HepG2 (cell line): ENCODE measurements around the gene KRT73.

Experiments
- ATF1 ChIP-seq: IDR thresholded peaks from 2 replicates; pipeline ENCODE4 v1.6.1; 2016; ENCODE audit warnings: mild to moderate bottlenecking, control low read depth
- CEBPB ChIP-seq: IDR thresholded peaks from 2 replicates; pipeline ENCODE4 v1.6.1; 2011; ENCODE audit warnings: low read depth, low read length, improper control_type of control experiment, borderline replicate concordance
- CTCF ChIP-seq: sonication (generic); formaldehyde crosslinking; IDR thresholded peaks from 2 replicates; pipeline ENCODE4 v1.5.0; 2020; ENCODE audit warnings: mild to moderate bottlenecking, missing genetic modification reagents, moderate library complexity
- DMTF1 ChIP-seq: sonication (generic); formaldehyde crosslinking; IDR thresholded peaks from 2 replicates; pipeline ENCODE4 v1.4.0; 2020; ENCODE audit warnings: mild to moderate bottlenecking, missing genetic modification reagents
- EHMT2 ChIP-seq: fragments of 200-600 bp; sonication (generic); IDR thresholded peaks from 2 replicates; pipeline ENCODE4 v1.7.0; 2017; ENCODE audit warnings: antibody characterized with exemption, low read depth, low read length, borderline replicate concordance
- MLX ChIP-seq: IDR thresholded peaks from 2 replicates; pipeline ENCODE4 v1.6.1; 2016
- PBX3 ChIP-seq: sonication (generic); formaldehyde crosslinking; IDR thresholded peaks from 2 replicates; pipeline ENCODE4 v1.8.1; 2023; ENCODE audit warnings: missing genetic modification reagents, inconsistent platforms, borderline replicate concordance
- PHB2 ChIP-seq: fragments of 450-650 bp; IDR thresholded peaks from 2 replicates; pipeline ENCODE4 v1.6.1; 2018; ENCODE audit not compliant: partially characterized antibody
- POLR2A ChIP-seq, 2 experiments: IDR thresholded peaks; 2 replicates each; pipeline ENCODE4 v1.6.1; 2011; ENCODE audit warnings: low read depth in 2 of 2, low read length in 2 of 2, mild to moderate bottlenecking in 1 of 2, moderate library complexity in 1 of 2; ENCODE audit not compliant: insufficient read depth in 1 of 2
- ZNF30 ChIP-seq: sonication (generic); formaldehyde crosslinking; IDR thresholded peaks from 2 replicates; pipeline ENCODE4 v1.5.0; 2020; ENCODE audit warnings: mild to moderate bottlenecking, missing genetic modification reagents
- ZNF790 ChIP-seq: sonication (generic); formaldehyde crosslinking; IDR thresholded peaks from 2 replicates; pipeline ENCODE4 v1.8.0; 2022; ENCODE audit warnings: missing genetic modification reagents, mild to moderate bottlenecking, borderline replicate concordance

- TF ChIP-seq EHMT2 (no peak), MLX (CRISPR knock-in tag) (no peak), POLR2A (IDR thresholded peaks at IDR 0.05; ENCODE audit: insufficient read depth in 1 of 2, low read depth in 2 of 2, low read length in 2 of 2) (no peak), ATF1 (no peak), DMTF1 (CRISPR knock-in tag) (no peak), ZNF30 (CRISPR knock-in tag) (no peak), ZNF790 (CRISPR knock-in tag) (no peak), CTCF (CRISPR knock-in tag) (no peak), PBX3 (no peak), PHB2 (no peak), CEBPB (no peak)
These were observed 15.0 kb upstream of the KRT73 start for GRCh38 chr12:52633383-52633782.
